DOHH2 (cell line): ENCODE measurements around the gene MIF.

Experiments used
- CTCF ChIP-seq: fragments of 200-600 bp; sonication (generic); IDR thresholded peaks from one replicate; pipeline ENCODE4 v1.5.1; 2014; ENCODE audit warnings: antibody characterized with exemption, mild to moderate bottlenecking, low read depth, low read length; ENCODE audit not compliant: poor library complexity, severe bottlenecking
- EZH2phosphoT487 ChIP-seq: fragments of 200-600 bp; sonication (generic); IDR thresholded peaks from 2 replicates; pipeline ENCODE4 v1.6.1; 2017; ENCODE audit warnings: borderline replicate concordance, mild to moderate bottlenecking, antibody characterized with exemption, low read length, moderate library complexity, mixed read lengths

- TF ChIP-seq CTCF = no peak
- TF ChIP-seq EZH2phosphoT487 = no peak
Observed at GRCh38 chr22:23895599-23896144, 1.5 kb downstream of the MIF start.
